ENCODE results near the gene ARHGDIA.

ARHGDIA gene

GRCh38 chr17:81839301-81839700, 31.8 kb downstream of the ARHGDIA start:
- no peak overlapping the region for H3K4me3 Mint-ChIP-seq
- H3K36me3 Mint-ChIP-seq (ENCODE audit: insufficient read depth) = peaks cover 9% of the 10 kb centered on the region
- no peaks in the 10 kb centered on the region for H3K27me3 Mint-ChIP-seq
- no peak overlapping the region for H3K27ac Mint-ChIP-seq (ENCODE audit: low read depth)
- no peaks in the 10 kb centered on the region for H3K4me1 Mint-ChIP-seq
- no peak for DNase-seq (ENCODE audit: low spot score in 2 of 2)
- no peaks in the 10 kb centered on the region for H3K9me3 Mint-ChIP-seq
- no peak for ATAC-seq (replicated peaks; ENCODE audit: extremely low read depth, poor library complexity, severe bottlenecking)

DNA sequence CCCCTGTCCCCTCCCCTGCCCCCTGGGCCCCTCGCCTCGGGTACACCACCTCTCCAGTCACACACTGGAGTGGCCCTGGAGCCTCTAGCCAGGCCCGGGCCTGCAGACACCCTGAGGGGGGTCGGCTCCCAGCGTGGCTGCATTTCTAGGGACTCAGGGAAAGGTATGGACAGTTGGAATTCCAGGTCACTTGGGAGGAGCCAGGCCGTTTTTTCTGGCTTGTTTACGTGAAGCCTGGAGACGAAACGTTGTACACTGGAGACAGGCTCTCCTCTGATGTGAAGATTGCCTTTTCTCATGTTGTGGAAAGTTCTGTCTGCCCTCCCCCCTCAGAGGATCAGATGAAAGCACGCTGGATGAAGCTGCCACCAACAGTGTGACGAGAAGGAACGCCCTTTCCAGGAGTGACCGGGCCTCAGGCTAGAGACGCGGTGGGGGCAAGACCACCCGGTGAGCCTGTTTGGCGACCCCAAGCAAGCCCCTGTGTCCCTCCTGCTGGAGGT, 32.3 kb downstream of the ARHGDIA start:
- H3K9me3 Mint-ChIP-seq = no peaks in the 10 kb centered on the region
- H3K27ac Mint-ChIP-seq (ENCODE audit: low read depth) = no peak overlapping the region
- no peak for DNase-seq (ENCODE audit: low spot score in 2 of 2)
- peaks cover 9% of the 10 kb centered on the region for H3K36me3 Mint-ChIP-seq (ENCODE audit: insufficient read depth)
- H3K27me3 Mint-ChIP-seq = no peaks in the 10 kb centered on the region
- H3K4me1 Mint-ChIP-seq = no peaks in the 10 kb centered on the region
- no peak overlapping the region for H3K4me3 Mint-ChIP-seq
- ATAC-seq (replicated peaks; ENCODE audit: extremely low read depth, poor library complexity, severe bottlenecking) = no peak

GRCh38 chr17:81837641-81838040, 33.5 kb downstream of the ARHGDIA start:
- no peaks in the 10 kb centered on the region for H3K9me3 Mint-ChIP-seq
- DNase-seq (ENCODE audit: low spot score in 2 of 2) (no peak), ATAC-seq (replicated peaks; ENCODE audit: extremely low read depth, poor library complexity, severe bottlenecking) (no peak)
- H3K4me3 Mint-ChIP-seq = no peak overlapping the region
- H3K27me3 Mint-ChIP-seq = no peaks in the 10 kb centered on the region
- peaks cover 1% of the 10 kb centered on the region for H3K4me1 Mint-ChIP-seq
- H3K36me3 Mint-ChIP-seq (ENCODE audit: insufficient read depth) = peaks cover 2% of the 10 kb centered on the region
- H3K27ac Mint-ChIP-seq (ENCODE audit: low read depth) = no peak overlapping the region

GRCh38 chr17:81834831-81835267, 36.3 kb downstream of the ARHGDIA start, which contains the start of gene PPP1R27:
Gene PPP1R27, minus strand, starts transcription at chr17:81835050. Its CDS starts 97 bp downstream, at chr17:81834953.
- Mint-ChIP-seq H3K4me1 (peaks cover 17% of the 10 kb centered on the region), H3K4me3 (peak within 1 kb of the TSS; percentile 85), H3K27ac (ENCODE audit: low read depth) (peak within 1 kb of the TSS; percentile 74), H3K27me3 (no peaks in the 10 kb centered on the region), H3K9me3 (no peaks in the 10 kb centered on the region), H3K36me3 (ENCODE audit: insufficient read depth) (peaks cover 6% of the 10 kb centered on the region)
- ATAC-seq (replicated peaks; ENCODE audit: extremely low read depth, poor library complexity, severe bottlenecking) = no peak
- no peak for DNase-seq (ENCODE audit: low spot score in 2 of 2)

DNA sequence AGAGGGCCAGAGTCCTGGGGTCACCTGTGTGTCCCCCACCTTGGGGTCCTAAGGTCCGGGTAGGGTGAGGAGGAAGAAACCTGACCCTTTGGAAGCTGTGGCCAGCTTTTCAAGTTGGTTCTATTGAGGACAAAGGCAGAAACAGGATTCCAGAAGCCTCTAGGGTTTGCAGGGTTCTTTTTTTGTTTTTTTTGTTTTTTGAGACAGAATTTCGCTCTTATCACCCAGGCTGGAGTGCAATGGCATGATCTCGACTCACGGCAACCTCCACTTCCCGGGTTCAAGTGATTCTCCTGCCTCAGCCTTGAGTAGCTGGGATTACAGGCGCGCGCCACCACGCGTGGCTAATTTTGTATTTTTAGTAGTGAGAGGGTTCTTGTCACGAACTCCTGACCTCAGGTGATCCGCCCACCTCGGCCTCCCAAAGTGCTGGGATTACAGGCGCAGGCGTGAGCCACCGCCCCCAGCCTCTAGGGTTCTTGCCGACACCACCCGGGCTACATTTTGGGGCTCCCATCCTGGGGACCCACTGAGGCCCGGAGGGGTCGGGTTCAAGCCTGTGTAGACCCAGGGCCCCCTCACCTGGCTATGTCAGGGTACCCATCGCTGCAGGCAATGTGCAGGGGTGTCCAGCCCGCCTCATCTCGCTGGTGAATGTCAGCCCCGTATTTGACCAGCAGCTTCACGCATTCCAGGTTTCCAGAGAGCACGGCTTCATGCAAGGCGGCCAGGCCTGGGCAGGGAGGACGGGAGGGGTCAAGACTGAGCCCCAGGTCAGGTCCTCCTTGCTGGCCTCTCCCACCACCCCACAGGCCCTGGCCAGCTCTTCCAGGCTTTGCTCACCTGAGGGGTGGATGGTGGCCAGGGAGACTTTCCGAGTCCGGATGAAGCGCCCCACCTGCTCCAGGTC, 37.0 kb downstream of the ARHGDIA start:
- DNase-seq (ENCODE audit: low spot score in 2 of 2) = no peak
- H3K27me3 Mint-ChIP-seq = no peaks in the 10 kb centered on the region
- H3K4me1 Mint-ChIP-seq = peaks cover 23% of the 10 kb centered on the region
- peak overlapping the region; percentile 85 for H3K4me3 Mint-ChIP-seq
- ATAC-seq (replicated peaks; ENCODE audit: extremely low read depth, poor library complexity, severe bottlenecking) = no peak
- no peaks in the 10 kb centered on the region for H3K9me3 Mint-ChIP-seq
- H3K27ac Mint-ChIP-seq (ENCODE audit: low read depth) = peak overlapping the region; percentile 74
- H3K36me3 Mint-ChIP-seq (ENCODE audit: insufficient read depth) = peaks cover 6% of the 10 kb centered on the region

GRCh38 chr17:81833160-81833920, 37.8 kb downstream of the ARHGDIA start, which contains the start of gene MCRIP1:
Gene MCRIP1, minus strand, starts transcription at chr17:81833291. Its CDS starts 8,785 bp downstream, at chr17:81824506.
- peaks cover 27% of the 10 kb centered on the region for H3K4me1 Mint-ChIP-seq
- DNase-seq (ENCODE audit: low spot score in 2 of 2) = peak; percentile 84 to 86
- H3K27ac Mint-ChIP-seq (ENCODE audit: low read depth) = peak within 1 kb of the TSS; percentile 85
- H3K27me3 Mint-ChIP-seq = no peaks in the 10 kb centered on the region
- ATAC-seq (replicated peaks; ENCODE audit: extremely low read depth, poor library complexity, severe bottlenecking) = peak; percentile 69
- H3K9me3 Mint-ChIP-seq = no peaks in the 10 kb centered on the region
- peak within 1 kb of the TSS; percentile 85 for H3K4me3 Mint-ChIP-seq
- peaks cover 6% of the 10 kb centered on the region for H3K36me3 Mint-ChIP-seq (ENCODE audit: insufficient read depth)

DNA sequence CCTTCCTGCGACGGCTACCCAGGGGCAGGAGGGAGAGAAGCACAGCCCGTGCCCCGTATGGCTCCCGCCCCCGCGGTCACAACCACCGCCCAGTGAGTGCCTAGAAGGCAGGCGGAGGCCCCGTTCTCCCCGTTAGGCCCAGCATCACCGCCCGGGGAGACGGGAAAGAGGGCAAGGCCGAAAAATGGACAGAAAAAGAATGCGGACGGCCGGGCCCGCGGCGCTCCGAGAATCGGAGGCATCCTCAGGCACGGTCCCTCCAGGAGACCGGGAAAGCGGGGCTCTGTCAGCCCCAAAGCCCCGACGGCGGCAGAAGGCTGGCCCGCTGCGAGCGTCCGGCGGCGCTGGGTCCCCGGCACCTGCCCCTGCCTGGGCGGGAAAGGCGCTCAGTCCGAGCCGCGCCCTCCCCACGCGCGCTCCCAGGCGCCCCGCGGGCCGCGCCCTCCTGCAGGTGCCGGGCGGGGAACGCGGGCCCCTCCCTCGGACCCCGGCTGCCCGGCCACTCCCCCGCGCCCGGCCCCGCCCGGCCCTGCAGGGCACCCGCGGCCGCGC, 38.5 kb downstream of the ARHGDIA start:
- Mint-ChIP-seq H3K4me1 (peaks cover 29% of the 10 kb centered on the region), H3K4me3 (peak overlapping the region; percentile 85), H3K9me3 (no peaks in the 10 kb centered on the region), H3K36me3 (ENCODE audit: insufficient read depth) (peaks cover 6% of the 10 kb centered on the region), H3K27ac (ENCODE audit: low read depth) (peak overlapping the region; percentile 85), H3K27me3 (no peaks in the 10 kb centered on the region)
- ATAC-seq (replicated peaks; ENCODE audit: extremely low read depth, poor library complexity, severe bottlenecking) (peak; percentile 34), DNase-seq (ENCODE audit: low spot score in 2 of 2) (peak in 1 of 2 donors; percentile 25)

DNA sequence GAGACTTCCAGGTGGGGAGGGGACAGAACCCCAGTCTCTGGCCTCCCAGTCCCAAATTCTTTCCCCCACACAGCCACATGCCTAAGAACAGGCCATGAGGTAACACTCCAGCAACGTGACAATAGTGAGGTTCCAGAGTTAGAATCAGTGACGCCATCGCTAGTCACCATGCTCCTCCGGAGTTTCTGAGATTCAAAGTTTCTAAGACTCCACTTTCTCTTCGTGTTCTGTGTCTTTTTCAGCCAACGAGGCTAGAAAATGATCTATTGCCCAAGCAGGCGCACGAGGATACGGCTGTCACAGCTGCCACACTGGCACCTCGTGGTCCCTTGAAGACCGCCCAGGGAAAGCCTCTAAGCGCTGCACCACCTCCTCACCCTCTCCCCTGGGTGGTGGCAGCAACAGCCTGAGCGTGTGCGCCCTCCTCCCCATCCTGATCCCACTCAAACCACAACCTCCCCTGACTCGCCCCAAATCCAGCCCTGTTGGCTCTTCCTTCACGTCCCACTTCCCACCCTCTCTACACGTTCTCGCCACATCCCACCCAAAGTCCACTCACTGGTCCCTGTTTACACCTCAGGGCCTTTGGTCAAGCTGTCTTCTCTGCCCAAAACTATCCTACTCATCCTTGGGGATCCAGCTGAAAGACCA, 39.1 kb downstream of the ARHGDIA start:
- Mint-ChIP-seq H3K27me3 (no peaks in the 10 kb centered on the region), H3K9me3 (no peaks in the 10 kb centered on the region), H3K4me1 (peaks cover 29% of the 10 kb centered on the region), H3K4me3 (peak overlapping the region; percentile 85), H3K36me3 (ENCODE audit: insufficient read depth) (peaks cover 6% of the 10 kb centered on the region), H3K27ac (ENCODE audit: low read depth) (peak overlapping the region; percentile 85)
- DNase-seq (ENCODE audit: low spot score in 2 of 2) = peak; percentile 24 to 48
- ATAC-seq (replicated peaks; ENCODE audit: extremely low read depth, poor library complexity, severe bottlenecking) = peak; percentile 84

DNA sequence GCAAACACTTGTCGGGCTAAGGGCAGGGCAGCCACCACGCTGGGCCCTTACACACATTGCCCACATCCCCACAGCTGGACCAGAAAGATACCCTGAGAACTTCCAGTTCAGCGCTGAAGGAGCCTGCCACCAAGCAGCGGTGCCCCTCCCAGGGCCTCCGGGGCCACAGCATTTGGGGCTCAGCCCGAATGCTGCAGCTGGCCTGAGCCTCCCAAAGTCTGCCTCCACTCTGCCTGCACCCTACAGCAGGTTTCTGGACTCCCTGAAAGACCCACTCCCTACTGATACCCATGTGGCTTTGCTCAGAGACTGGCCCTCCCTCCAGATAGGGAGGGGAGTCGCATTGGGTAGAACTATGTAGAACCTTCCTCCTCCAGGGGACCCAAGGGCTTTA, 39.6 kb downstream of the ARHGDIA start:
- Mint-ChIP-seq H3K4me3 (peak overlapping the region; percentile 85), H3K9me3 (no peaks in the 10 kb centered on the region), H3K36me3 (ENCODE audit: insufficient read depth) (peaks cover 6% of the 10 kb centered on the region), H3K4me1 (peaks cover 29% of the 10 kb centered on the region), H3K27ac (ENCODE audit: low read depth) (peak overlapping the region; percentile 85), H3K27me3 (no peaks in the 10 kb centered on the region)
- no peak for ATAC-seq (replicated peaks; ENCODE audit: extremely low read depth, poor library complexity, severe bottlenecking)
- no peak for DNase-seq (ENCODE audit: low spot score in 2 of 2)

- DNase-seq (ENCODE audit: low spot score in 2 of 2) (no peak), ATAC-seq (replicated peaks; ENCODE audit: extremely low read depth, poor library complexity, severe bottlenecking) (no peak)
- no peaks in the 10 kb centered on the region for H3K27me3 Mint-ChIP-seq
- H3K4me1 Mint-ChIP-seq = peaks cover 35% of the 10 kb centered on the region
- no peaks in the 10 kb centered on the region for H3K9me3 Mint-ChIP-seq
- peaks cover 6% of the 10 kb centered on the region for H3K36me3 Mint-ChIP-seq (ENCODE audit: insufficient read depth)
- H3K27ac Mint-ChIP-seq (ENCODE audit: low read depth) = no peak overlapping the region
- no peak overlapping the region for H3K4me3 Mint-ChIP-seq
Observed at GRCh38 chr17:81829858-81830257, 41.3 kb downstream of the ARHGDIA start.

DNA sequence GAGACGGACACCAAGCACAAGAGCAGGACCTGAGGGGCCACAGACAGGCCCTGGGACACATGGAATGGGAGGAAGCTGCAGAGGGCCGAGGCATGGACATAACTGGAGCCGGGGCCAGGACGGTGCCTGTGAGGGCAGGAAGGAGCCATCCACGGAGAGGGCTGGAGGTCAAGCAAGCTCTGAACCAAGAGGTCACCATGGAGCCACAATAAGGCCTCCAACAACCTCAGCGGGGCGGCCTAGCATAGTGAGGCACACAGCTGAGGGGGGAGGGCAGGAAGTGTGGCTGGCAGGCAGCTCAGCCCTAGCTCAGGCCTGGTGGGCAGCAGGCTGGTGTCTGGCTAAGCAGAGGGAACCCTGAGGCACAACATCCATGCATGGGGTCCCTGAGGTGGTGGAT, 42.5 kb downstream of the ARHGDIA start:
- H3K27ac Mint-ChIP-seq (ENCODE audit: low read depth) = no peak overlapping the region
- H3K4me3 Mint-ChIP-seq = no peak overlapping the region
- no peaks in the 10 kb centered on the region for H3K9me3 Mint-ChIP-seq
- DNase-seq (ENCODE audit: low spot score in 2 of 2) (no peak), ATAC-seq (replicated peaks; ENCODE audit: extremely low read depth, poor library complexity, severe bottlenecking) (no peak)
- H3K36me3 Mint-ChIP-seq (ENCODE audit: insufficient read depth) = peaks cover 7% of the 10 kb centered on the region
- H3K27me3 Mint-ChIP-seq = no peaks in the 10 kb centered on the region
- H3K4me1 Mint-ChIP-seq = peaks cover 35% of the 10 kb centered on the region

Data from central memory CD8-positive, alpha-beta T cell (primary cell).